Peyer's patch (tissue), 4 donors: ENCODE data around the gene EFS. TPM values are rescaled to one million over a fixed set of nuclear protein-coding genes. Genes with fewer than 3 reads are reported as not detected.

Experiments
- DNase-seq, 3 donors: peaks; one replicate each; pipeline ENCODE4 v3.0.0-alpha.2; 2017 to 2019
- H3K27ac ChIP-seq, 4 donors: fragments of 200-600 bp; sonication (generic); one replicate each; pipeline ENCODE4 v1.5.1; 2016 to 2019
- H3K27me3 ChIP-seq, 2 donors: fragments of 200-600 bp; sonication (generic); one replicate each; pipeline ENCODE4 v1.5.1; 2019
- H3K36me3 ChIP-seq, 3 donors: fragments of 200-600 bp; sonication (generic); one replicate each; pipeline ENCODE4 v1.5.1; 2016 to 2019
- H3K4me1 ChIP-seq, 4 donors: fragments of 200-600 bp; sonication (generic); one replicate each; pipeline ENCODE4 v1.5.1; 2016 to 2019
- H3K4me3 ChIP-seq, 4 donors: fragments of 200-600 bp; sonication (generic); 1 replicate in 3 of 4; 2 replicates in 1 of 4; pipeline ENCODE4 v1.5.1; 2016 to 2019; ENCODE audit warnings: mild to moderate bottlenecking in 1 of 4
- H3K9me3 ChIP-seq, 4 donors: fragments of 200-600 bp; sonication (generic); one replicate each; pipeline ENCODE4 v1.5.1; 2016 to 2019; ENCODE audit warnings: mild to moderate bottlenecking in 1 of 4
- CTCF ChIP-seq, 6 experiments: fragments of 450-650 bp in 4 of 6; fragments of 200-600 bp in 2 of 6; sonication (generic) in 1 of 6; IDR thresholded peaks; one replicate each; pipeline ENCODE4 v1.5.1; 2017 to 2019; ENCODE audit warnings: antibody characterized with exemption in 6 of 6, mild to moderate bottlenecking in 3 of 6, moderate library complexity in 1 of 6
- POLR2A ChIP-seq, 2 donors: fragments of 450-650 bp; IDR thresholded peaks; one replicate each; pipeline ENCODE4 v1.5.1; 2017; ENCODE audit warnings: antibody characterized with exemption in 2 of 2, mild to moderate bottlenecking in 2 of 2, moderate library complexity in 2 of 2
- total RNA-seq, 4 donors: library from RNA; depleted of rRNA; stranded (reverse); fragments of >200 nt; gene quantifications; one replicate each; pipeline ENCODE4 v1.1.0, GENCODE V29; 2016

The EFS gene
- total RNA-seq, 4 donors from 2014 or later = 2.1 to 4.4 (median 4.1) TPM; not detected in 1

- no peaks in the 10 kb centered on the region for H3K27me3 ChIP-seq
- H3K36me3 ChIP-seq = no peaks in the 10 kb centered on the region
- TF ChIP-seq POLR2A (IDR thresholded peaks at IDR 0.05) (no peak), CTCF (IDR thresholded peaks at IDR 0.05) (no peak)
- H3K4me3 ChIP-seq = no peak overlapping the region
- DNase-seq = no peak
- no peaks in the 10 kb centered on the region for H3K4me1 ChIP-seq
- H3K9me3 ChIP-seq = no peaks in the 10 kb centered on the region
- H3K27ac ChIP-seq = no peak overlapping the region
Measured at GRCh38 chr14:23405516-23406025, 40.6 kb upstream of the EFS start.

- Histone ChIP-seq H3K27me3 (no peaks in the 10 kb centered on the region), H3K4me3 (no peak overlapping the region), H3K36me3 (no peaks in the 10 kb centered on the region), H3K27ac (no peak overlapping the region), H3K9me3 (no peaks in the 10 kb centered on the region), H3K4me1 (no peaks in the 10 kb centered on the region)
- no peak for TF ChIP-seq POLR2A (IDR thresholded peaks at IDR 0.05)
- no peak for TF ChIP-seq CTCF (IDR thresholded peaks at IDR 0.05)
- DNase-seq = no peak
Measured at GRCh38 chr14:23405096-23405495, 40.1 kb upstream of the EFS start.

DNA sequence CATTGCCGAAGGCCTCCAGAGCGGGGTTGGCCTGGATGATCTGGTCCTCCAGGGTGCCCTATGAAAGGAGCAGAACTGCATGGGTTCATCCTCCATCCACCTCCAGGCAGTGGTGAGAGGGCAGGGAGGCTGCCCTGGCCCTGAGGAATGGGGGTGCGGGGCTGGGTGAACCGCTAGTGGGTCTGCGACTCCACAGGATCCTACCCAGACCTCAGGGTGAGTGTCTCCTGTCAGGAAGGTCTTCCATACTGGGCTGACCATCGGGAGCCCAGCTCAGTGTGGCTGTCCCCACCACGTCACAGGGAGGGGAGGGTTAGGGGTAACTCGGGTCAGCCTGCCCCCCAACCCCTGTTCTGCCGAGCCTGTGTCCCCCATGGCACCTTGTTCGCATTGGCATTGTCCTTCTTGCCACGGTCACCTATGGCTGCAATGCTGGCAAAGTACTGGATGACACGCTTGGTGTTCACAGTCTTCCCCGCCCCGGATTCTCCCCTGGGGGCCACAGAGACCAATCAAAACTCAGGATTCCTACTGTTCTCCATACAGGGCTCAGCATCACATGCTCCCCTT lies 39.4 kb upstream of the EFS start:
- TF ChIP-seq CTCF (IDR thresholded peaks at IDR 0.05) (no peak), POLR2A (IDR thresholded peaks at IDR 0.05) (no peak)
- H3K27me3 ChIP-seq = no peaks in the 10 kb centered on the region
- no peaks in the 10 kb centered on the region for H3K36me3 ChIP-seq
- H3K27ac ChIP-seq = no peak overlapping the region
- no peak for DNase-seq
- no peak overlapping the region for H3K4me3 ChIP-seq
- H3K4me1 ChIP-seq = no peaks in the 10 kb centered on the region
- no peaks in the 10 kb centered on the region for H3K9me3 ChIP-seq

DNA sequence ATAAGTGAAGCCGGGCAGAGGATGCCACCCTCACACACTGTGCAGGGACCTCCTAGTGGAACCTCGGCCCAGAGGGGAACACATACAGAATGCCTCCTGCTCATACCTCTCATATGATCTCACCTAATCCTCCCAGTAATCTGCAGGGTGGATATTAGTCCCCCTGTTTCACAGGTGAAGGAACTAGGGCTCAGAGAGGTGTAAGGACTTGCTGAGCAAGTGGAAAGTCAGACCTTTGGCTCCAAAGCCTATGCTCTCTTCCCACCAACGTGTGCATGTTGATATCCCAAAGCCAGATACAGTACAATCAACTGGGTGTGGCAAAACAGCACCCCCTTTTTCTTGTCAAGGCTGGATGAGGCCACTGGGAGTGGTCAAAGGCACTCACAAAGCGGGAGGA lies 38.9 kb upstream of the EFS start:
- H3K4me3 ChIP-seq = no peak overlapping the region
- H3K27ac ChIP-seq = no peak overlapping the region
- DNase-seq = no peak
- H3K36me3 ChIP-seq = no peaks in the 10 kb centered on the region
- H3K4me1 ChIP-seq = no peaks in the 10 kb centered on the region
- no peak for TF ChIP-seq CTCF (IDR thresholded peaks at IDR 0.05)
- no peak for TF ChIP-seq POLR2A (IDR thresholded peaks at IDR 0.05)
- H3K9me3 ChIP-seq = no peaks in the 10 kb centered on the region
- no peaks in the 10 kb centered on the region for H3K27me3 ChIP-seq

DNA sequence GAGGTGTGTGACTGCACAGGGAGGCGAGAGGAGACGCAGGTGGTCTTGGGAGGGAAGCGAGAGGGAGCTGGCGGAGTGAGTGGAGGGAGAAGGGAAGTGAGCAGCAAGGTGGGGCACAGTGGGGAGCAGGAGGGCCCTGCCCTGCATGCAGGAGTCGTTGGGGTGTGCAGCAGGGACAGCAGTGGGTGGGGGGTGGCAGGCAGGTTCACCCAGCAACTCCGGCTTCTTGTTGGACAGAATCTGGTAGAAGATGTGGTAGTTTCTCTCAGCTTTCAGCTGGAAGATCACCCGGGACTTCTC lies 38.1 kb upstream of the EFS start:
- DNase-seq = no peak
- Histone ChIP-seq H3K27me3 (no peaks in the 10 kb centered on the region), H3K4me1 (no peaks in the 10 kb centered on the region), H3K36me3 (no peaks in the 10 kb centered on the region), H3K27ac (no peak overlapping the region), H3K9me3 (no peaks in the 10 kb centered on the region), H3K4me3 (no peak overlapping the region)
- TF ChIP-seq CTCF (IDR thresholded peaks at IDR 0.05) = no peak
- no peak for TF ChIP-seq POLR2A (IDR thresholded peaks at IDR 0.05)
